Measurements from ENCODE around the gene CD300H. TPM values are rescaled to one million over a fixed set of nuclear protein-coding genes. Genes with fewer than 3 reads are reported as not detected.

Gene CD300H
- total RNA-seq, 1 experiment from 2014 or later = not detected

DNA sequence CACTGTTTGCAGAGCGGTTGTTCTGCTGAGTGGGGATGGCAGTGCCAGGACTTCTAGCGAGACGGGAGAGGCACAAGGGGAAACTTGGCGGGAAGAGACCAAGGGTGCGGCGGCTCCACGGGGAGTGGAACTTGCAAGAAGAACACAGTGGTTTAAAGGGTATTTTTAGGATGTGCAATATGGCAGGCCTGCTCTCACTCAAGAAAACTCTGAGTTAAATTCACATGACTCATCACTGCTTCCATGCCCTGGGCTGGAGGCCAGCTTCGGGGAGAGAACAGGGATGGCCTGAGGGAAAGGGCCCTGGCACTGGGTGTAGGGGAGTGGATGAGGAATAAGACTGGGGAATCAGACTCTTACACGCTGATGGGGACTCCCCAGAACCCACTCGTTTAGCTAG is 38.1 kb upstream of the CD300H start:
- TF ChIP-seq, protein P1, sequence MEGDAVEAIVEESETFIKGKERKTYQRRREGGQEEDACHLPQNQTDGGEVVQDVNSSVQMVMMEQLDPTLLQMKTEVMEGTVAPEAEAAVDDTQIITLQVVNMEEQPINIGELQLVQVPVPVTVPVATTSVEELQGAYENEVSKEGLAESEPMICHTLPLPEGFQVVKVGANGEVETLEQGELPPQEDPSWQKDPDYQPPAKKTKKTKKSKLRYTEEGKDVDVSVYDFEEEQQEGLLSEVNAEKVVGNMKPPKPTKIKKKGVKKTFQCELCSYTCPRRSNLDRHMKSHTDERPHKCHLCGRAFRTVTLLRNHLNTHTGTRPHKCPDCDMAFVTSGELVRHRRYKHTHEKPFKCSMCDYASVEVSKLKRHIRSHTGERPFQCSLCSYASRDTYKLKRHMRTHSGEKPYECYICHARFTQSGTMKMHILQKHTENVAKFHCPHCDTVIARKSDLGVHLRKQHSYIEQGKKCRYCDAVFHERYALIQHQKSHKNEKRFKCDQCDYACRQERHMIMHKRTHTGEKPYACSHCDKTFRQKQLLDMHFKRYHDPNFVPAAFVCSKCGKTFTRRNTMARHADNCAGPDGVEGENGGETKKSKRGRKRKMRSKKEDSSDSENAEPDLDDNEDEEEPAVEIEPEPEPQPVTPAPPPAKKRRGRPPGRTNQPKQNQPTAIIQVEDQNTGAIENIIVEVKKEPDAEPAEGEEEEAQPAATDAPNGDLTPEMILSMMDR (conservative IDR thresholded peaks at IDR 0.05; ENCODE audit: low read depth, low read length) = no peak
- TF ChIP-seq EZH2 (IDR thresholded peaks at IDR 0.05; ENCODE audit: borderline replicate concordance, low read depth, low read length, poor library complexity, severe bottlenecking) = no peak
- Histone ChIP-seq H3K36me3 (ENCODE audit: insufficient read depth, low read length, poor library complexity, severe bottlenecking) (no peaks in the 10 kb centered on the region), H3K4me3 (ENCODE audit: low read depth, low read length, poor library complexity, severe bottlenecking) (no peak overlapping the region), H3K27me3 (replicated peaks; ENCODE audit: insufficient read depth, low read depth, low read length, poor library complexity) (peaks cover 42% of the 10 kb centered on the region), H3K27ac (ENCODE audit: low read depth, low read length, poor library complexity, severe bottlenecking) (no peak overlapping the region), H3K4me1 (ENCODE audit: insufficient read depth, low read length, poor library complexity, severe bottlenecking) (no peaks in the 10 kb centered on the region), H3K9me3 (ENCODE audit: low read depth, low read length, poor library complexity, severe bottlenecking) (no peaks in the 10 kb centered on the region)
- intact Hi-C loops (cut with micrococcal nuclease; ENCODE audit: unreplicated experiment) = loop anchor here (10.0 kb wide), 1 partner anchor 241 kb away; the partner anchor contains the start of genes BTBD17 and GPR142
- ChIA-PET CTCF (no interaction called here), POLR2A (ENCODE audit: low non-redundant PET) (no interaction called here)
- DNase-seq (ENCODE audit: low spot score) = no peak
- BruUV-seq (replicated peaks) = no TSS peak

DNA sequence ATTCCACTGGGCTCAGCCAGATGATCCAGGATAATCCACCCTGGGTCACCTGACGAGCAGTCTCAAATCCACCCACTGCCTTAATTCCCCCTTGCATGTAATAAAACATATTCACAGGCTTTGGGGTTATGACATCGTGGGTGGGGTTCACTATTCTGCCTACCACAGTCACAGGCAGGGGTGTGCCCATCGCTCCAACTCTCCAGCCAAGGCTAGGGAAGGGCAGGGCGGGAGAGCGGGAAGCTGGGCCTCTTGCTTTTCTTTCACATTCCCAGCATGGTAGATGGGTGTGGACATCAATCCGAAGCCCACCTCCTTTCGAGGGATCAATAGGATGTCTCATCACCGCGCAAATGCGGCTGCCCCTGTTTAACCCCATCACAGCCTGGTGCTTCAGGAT is 37.5 kb upstream of the CD300H start:
- Histone ChIP-seq H3K27ac (ENCODE audit: low read depth, low read length, poor library complexity, severe bottlenecking) (no peak overlapping the region), H3K36me3 (ENCODE audit: insufficient read depth, low read length, poor library complexity, severe bottlenecking) (no peaks in the 10 kb centered on the region), H3K9me3 (ENCODE audit: low read depth, low read length, poor library complexity, severe bottlenecking) (no peaks in the 10 kb centered on the region), H3K4me1 (ENCODE audit: insufficient read depth, low read length, poor library complexity, severe bottlenecking) (no peaks in the 10 kb centered on the region), H3K4me3 (ENCODE audit: low read depth, low read length, poor library complexity, severe bottlenecking) (no peak overlapping the region), H3K27me3 (replicated peaks; ENCODE audit: insufficient read depth, low read depth, low read length, poor library complexity) (peaks cover 39% of the 10 kb centered on the region)
- no peak for DNase-seq (ENCODE audit: low spot score)
- no TSS peak for BruUV-seq (replicated peaks)
- ChIA-PET CTCF (no interaction called here), POLR2A (ENCODE audit: low non-redundant PET) (no interaction called here)
- intact Hi-C loops (cut with micrococcal nuclease; ENCODE audit: unreplicated experiment) = loop anchor here (10.0 kb wide), 1 partner anchor 240 kb away; the partner anchor contains the start of genes BTBD17 and GPR142
- no peak for TF ChIP-seq EZH2 (IDR thresholded peaks at IDR 0.05; ENCODE audit: borderline replicate concordance, low read depth, low read length, poor library complexity, severe bottlenecking)
- TF ChIP-seq, protein P1 (conservative IDR thresholded peaks at IDR 0.05; ENCODE audit: low read depth, low read length) = no peak

DNA sequence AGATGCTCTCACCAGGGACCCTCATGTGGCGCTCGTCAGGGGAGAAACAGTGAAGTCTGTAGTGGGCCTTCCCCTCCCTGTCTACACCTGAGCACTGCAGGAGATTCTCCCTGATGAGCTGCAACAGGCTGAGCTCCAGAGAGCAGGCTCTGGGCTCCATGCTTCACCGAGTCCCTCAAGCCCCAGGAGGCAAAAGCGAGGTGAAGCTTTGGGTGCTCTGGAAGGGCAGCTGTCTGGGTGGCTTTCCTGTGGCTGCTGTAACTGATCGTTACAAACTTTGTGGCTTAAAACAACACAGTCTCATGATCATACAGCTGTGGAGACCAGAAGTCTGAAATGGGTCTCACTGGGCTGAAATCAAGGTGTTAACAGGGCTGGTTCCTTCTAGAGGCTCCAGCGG is 36.9 kb upstream of the CD300H start:
- H3K36me3 ChIP-seq (ENCODE audit: insufficient read depth, low read length, poor library complexity, severe bottlenecking) = no peaks in the 10 kb centered on the region
- intact Hi-C loops (cut with micrococcal nuclease; ENCODE audit: unreplicated experiment) = loop anchor here (10.0 kb wide), 1 partner anchor 239 kb away; the partner anchor contains the start of genes BTBD17 and GPR142
- ChIA-PET CTCF (no interaction called here), POLR2A (ENCODE audit: low non-redundant PET) (no interaction called here)
- DNase-seq (ENCODE audit: low spot score) = no peak
- BruUV-seq (replicated peaks) = no TSS peak
- H3K4me1 ChIP-seq (ENCODE audit: insufficient read depth, low read length, poor library complexity, severe bottlenecking) = no peaks in the 10 kb centered on the region
- H3K9me3 ChIP-seq (ENCODE audit: low read depth, low read length, poor library complexity, severe bottlenecking) = no peaks in the 10 kb centered on the region
- H3K27me3 ChIP-seq (replicated peaks; ENCODE audit: insufficient read depth, low read depth, low read length, poor library complexity) = peaks cover 39% of the 10 kb centered on the region
- TF ChIP-seq EZH2 (IDR thresholded peaks at IDR 0.05; ENCODE audit: borderline replicate concordance, low read depth, low read length, poor library complexity, severe bottlenecking) = no peak
- TF ChIP-seq, protein P1 (conservative IDR thresholded peaks at IDR 0.05; ENCODE audit: low read depth, low read length) = no peak
- no peak overlapping the region for H3K27ac ChIP-seq (ENCODE audit: low read depth, low read length, poor library complexity, severe bottlenecking)
- no peak overlapping the region for H3K4me3 ChIP-seq (ENCODE audit: low read depth, low read length, poor library complexity, severe bottlenecking)
